H1 (cell line): Measurements from ENCODE around the gene ROBO4. TPM values are rescaled to one million over a fixed set of nuclear protein-coding genes. Genes with fewer than 3 reads are reported as not detected.

ENCODE experiments used
- BRCA1 ChIP-seq: IDR thresholded peaks from 2 replicates; pipeline ENCODE4 v1.6.1; 2012; ENCODE audit warnings: low read depth, low read length, improper control_type of control experiment
- CBX5 ChIP-seq: fragments of 300-800, 300-1000 bp; sonication (generic); IDR thresholded peaks from 2 replicates; pipeline ENCODE4 v1.7.1; 2016; ENCODE audit warnings: antibody characterized with exemption, low read length, low read depth
- CHD2 ChIP-seq: IDR thresholded peaks from 2 replicates; pipeline ENCODE4 v1.6.1; 2012; ENCODE audit warnings: low read length, improper control_type of control experiment
- JUN ChIP-seq: IDR thresholded peaks from 2 replicates; pipeline ENCODE4 v1.6.1; 2011; ENCODE audit warnings: low read depth, mild to moderate bottlenecking, improper control_type of control experiment, low read length
- KDM5A ChIP-seq: fragments of 200-600 bp; IDR thresholded peaks from 2 replicates; pipeline ENCODE4 v1.7.1; 2012; ENCODE audit warnings: mild to moderate bottlenecking, low read length, inconsistent platforms, mixed read lengths
- NRF1 ChIP-seq: IDR thresholded peaks from 2 replicates; pipeline ENCODE4 v1.6.1; 2011; ENCODE audit warnings: mild to moderate bottlenecking, low read depth, low read length, improper control_type of control experiment
- RNF2 ChIP-seq: fragments of 200-900, 300-1000 bp; sonication (generic); IDR thresholded peaks from 2 replicates; pipeline ENCODE4 v1.7.1; 2016; ENCODE audit warnings: borderline replicate concordance, low read depth, mild to moderate bottlenecking, antibody characterized with exemption, low read length; ENCODE audit not compliant: poor library complexity, severe bottlenecking; ENCODE audit errors: missing control alignments
- ZNF274 ChIP-seq: IDR thresholded peaks from 2 replicates; pipeline ENCODE4 v1.7.0; 2012; ENCODE audit warnings: low read length, borderline replicate concordance; ENCODE audit errors: extremely low read depth
- polyA plus RNA-seq, 7 experiments: library from polyadenylated mRNA; depleted of rRNA in 3 of 7; stranded (reverse) in 5 of 7; unstranded in 2 of 7; fragments of >200 nt in 5 of 7; fragments of 200-250 nt in 2 of 7; gene quantifications; 1 replicate in 5 of 7; 2 replicates in 1 of 7; 4 replicates in 1 of 7; pipeline versions ENCODE4 v1.2.1 to v1.2.3, GENCODE V29; 2011 to 2013; ENCODE audit warnings: missing spikeins in 2 of 7, mixed read lengths in 2 of 7
- total RNA-seq: library from RNA; stranded (reverse); fragmentation: NEBNext Ultra II Directional; extraction: Animal tissue kit (Norgen Biotek cat#: 25700); gene quantifications from 2 replicates; pipeline ENCODE4 v1.2.1, GENCODE V29; 2021
- TF ChIP-seq, protein P1 (sequence below): IDR thresholded peaks from 2 replicates; pipeline ENCODE4 v1.6.1; 2012; ENCODE audit warnings: inconsistent platforms
- TF ChIP-seq, protein P2 (sequence below): IDR thresholded peaks from 2 replicates; pipeline ENCODE4 v1.6.1; 2011; ENCODE audit warnings: low read depth, mild to moderate bottlenecking, low read length; ENCODE audit not compliant: insufficient read depth

Gene ROBO4
- total and polyA plus RNA-seq, 2 of the 8 experiments (the other 6 are each of a cell fraction or from before 2014, with no cell fraction given) = 0.03 TPM; not detected in 1

DNA sequence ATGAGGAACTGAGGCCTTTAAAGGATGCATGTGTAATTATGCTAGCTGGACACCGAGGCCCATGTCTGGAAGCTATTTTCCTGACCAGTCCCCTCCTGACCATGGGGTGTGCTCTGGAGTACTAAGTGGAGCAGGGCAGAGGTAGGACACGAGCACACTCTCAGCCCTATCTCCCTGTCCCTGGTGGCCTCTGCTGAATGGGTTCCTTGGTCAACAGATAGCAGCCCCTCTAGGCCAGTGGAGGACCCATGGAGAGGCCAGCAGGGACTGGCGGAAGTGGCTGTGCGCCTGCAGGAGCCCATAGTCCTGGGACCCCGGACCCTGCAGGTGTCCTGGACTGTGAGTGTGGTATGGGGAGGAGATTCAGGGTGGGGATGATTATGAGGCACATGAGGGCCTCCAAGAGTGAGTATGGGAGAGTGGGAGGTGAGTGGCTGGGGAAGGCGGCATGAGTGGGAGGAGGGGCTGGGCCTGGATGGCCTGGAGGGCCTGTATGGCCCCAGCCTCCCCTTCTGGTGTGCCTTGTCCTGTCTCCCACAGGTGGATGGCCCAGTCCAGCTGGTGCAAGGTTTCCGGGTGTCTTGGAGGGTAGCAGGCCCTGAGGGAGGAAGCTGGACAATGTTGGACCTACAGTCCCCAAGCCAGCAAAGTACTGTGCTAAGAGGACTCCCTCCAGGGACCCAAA, 23.0 kb downstream of the ROBO4 start (continued):
- TF ChIP-seq ZNF274 (no peak), CHD2 (no peak), CBX5 (no peak), NRF1 (no peak), KDM5A (no peak), JUN (no peak), RNF2 (no peak), BRCA1 (no peak)
- TF ChIP-seq, protein P1, sequence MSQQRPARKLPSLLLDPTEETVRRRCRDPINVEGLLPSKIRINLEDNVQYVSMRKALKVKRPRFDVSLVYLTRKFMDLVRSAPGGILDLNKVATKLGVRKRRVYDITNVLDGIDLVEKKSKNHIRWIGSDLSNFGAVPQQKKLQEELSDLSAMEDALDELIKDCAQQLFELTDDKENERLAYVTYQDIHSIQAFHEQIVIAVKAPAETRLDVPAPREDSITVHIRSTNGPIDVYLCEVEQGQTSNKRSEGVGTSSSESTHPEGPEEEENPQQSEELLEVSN = no peak
- TF ChIP-seq, protein P2, sequence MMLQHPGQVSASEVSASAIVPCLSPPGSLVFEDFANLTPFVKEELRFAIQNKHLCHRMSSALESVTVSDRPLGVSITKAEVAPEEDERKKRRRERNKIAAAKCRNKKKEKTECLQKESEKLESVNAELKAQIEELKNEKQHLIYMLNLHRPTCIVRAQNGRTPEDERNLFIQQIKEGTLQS = no peak
